IPS DF 6.9 (cell line): Measurements from ENCODE around the gene NAA35.
A peak's percentile ranks its signal among the peaks of the same experiment; 100 is the strongest.
"Not testable (repeated sequence)": the region's sequence is repeated elsewhere in the genome, so short reads cannot be mapped to it uniquely, and the experiment has no call there.

Experiments
- DNase-seq: peaks from one replicate; pipeline ENCODE4 v3.0.0-alpha.2; 2013; ENCODE audit warnings: low read depth, low spot score
- H3K27ac ChIP-seq: one replicate; pipeline ENCODE4 v1.5.1; 2013; ENCODE audit warnings: low read length, control low read depth
- H3K27me3 ChIP-seq: 2 replicates; pipeline ENCODE4 v1.6.1; 2013; ENCODE audit warnings: mild to moderate bottlenecking, low read length; ENCODE audit not compliant: control insufficient read depth, insufficient read depth
- H3K36me3 ChIP-seq: 2 replicates; pipeline ENCODE4 v1.6.1; 2013; ENCODE audit warnings: low read length; ENCODE audit not compliant: control insufficient read depth, insufficient read depth
- H3K4me1 ChIP-seq: 2 replicates; pipeline ENCODE4 v1.6.1; 2013; ENCODE audit warnings: low read length; ENCODE audit not compliant: control insufficient read depth, insufficient read depth
- H3K4me3 ChIP-seq: 2 replicates; pipeline ENCODE4 v1.5.1; 2013; ENCODE audit warnings: mild to moderate bottlenecking, low read length
- H3K9me3 ChIP-seq: 2 replicates; pipeline ENCODE4 v1.6.1; 2013; ENCODE audit warnings: low read length, inconsistent platforms; ENCODE audit not compliant: control insufficient read depth, insufficient read depth
- WGBS: extraction: QIAGEN DNeasy Blood & Tissue Kit; methylation state at CpG from one replicate; pipeline ENCODE4 v1.1.7; 2013; ENCODE audit warnings: mixed read lengths, missing lambda C conversion rate; ENCODE audit not compliant: insufficient read length, insufficient coverage; 5-methylcytosine and 5-hydroxymethylcytosine counted together

The NAA35 gene

DNA sequence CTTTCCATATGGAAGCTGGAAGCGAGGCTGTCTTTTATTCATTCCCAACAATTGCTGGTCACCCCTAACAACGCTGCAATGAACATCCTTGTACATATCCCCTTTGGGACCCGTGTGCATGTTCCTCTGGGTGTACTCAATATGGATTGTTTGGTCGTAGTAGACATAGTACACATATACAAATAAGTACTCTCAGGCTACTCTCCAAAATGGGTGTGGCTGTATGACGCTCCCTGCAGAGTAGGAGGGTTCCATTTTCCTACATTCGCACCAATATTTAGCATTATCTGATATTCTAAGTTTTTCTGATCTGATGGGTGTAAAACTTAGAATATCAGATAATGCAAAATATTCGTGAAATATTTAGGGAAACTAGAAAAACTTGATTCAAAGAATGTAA lies 23.2 kb upstream of the NAA35 start:
- DNase-seq = no peak
- Histone ChIP-seq H3K9me3 (no peaks in the 10 kb centered on the region), H3K4me3 (no peak overlapping the region), H3K36me3 (no peaks in the 10 kb centered on the region), H3K4me1 (no peaks in the 10 kb centered on the region), H3K27ac (no peak overlapping the region), H3K27me3 (no peaks in the 10 kb centered on the region)
- no CpG with 5 or more reads among the region's 7 CpGs for WGBS

- Histone ChIP-seq H3K4me3 (no peak overlapping the region), H3K36me3 (no peaks in the 10 kb centered on the region), H3K9me3 (no peaks in the 10 kb centered on the region), H3K4me1 (no peaks in the 10 kb centered on the region), H3K27ac (no peak overlapping the region), H3K27me3 (no peaks in the 10 kb centered on the region)
- WGBS = no CpG with 5 or more reads among the region's 5 CpGs
- no peak for DNase-seq
Measured at GRCh38 chr9:85925493-85925892, 15.5 kb upstream of the NAA35 start.

DNA sequence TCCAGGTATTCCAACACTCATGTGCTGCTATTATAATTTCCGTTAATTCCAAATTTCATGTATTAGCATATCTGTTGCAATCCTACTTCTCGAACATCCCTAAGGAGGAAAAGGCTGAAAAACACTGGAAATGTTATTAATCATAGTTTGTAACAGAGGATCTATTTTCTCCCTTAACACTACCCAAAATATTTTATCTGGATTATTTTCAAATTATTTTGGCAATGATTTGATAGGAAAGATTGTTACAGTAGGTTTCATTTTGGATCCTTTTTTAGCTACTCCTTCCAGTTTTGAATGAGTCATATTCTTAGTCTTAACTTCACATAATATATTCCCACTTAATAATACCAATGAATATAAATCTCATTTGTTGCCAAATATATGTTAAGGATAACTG lies 13.9 kb upstream of the NAA35 start:
- Histone ChIP-seq H3K4me1 (no peaks in the 10 kb centered on the region), H3K27me3 (no peaks in the 10 kb centered on the region), H3K9me3 (no peaks in the 10 kb centered on the region), H3K36me3 (no peaks in the 10 kb centered on the region), H3K27ac (no peak overlapping the region), H3K4me3 (no peak overlapping the region)
- no CpG with 5 or more reads among the region's 2 CpGs for WGBS
- no peak for DNase-seq

GRCh38 chr9:85931495-85931894 lies 9.5 kb upstream of the NAA35 start:
- H3K27me3 ChIP-seq = no peaks in the 10 kb centered on the region
- H3K27ac ChIP-seq = no peak overlapping the region
- no peaks in the 10 kb centered on the region for H3K9me3 ChIP-seq
- no peak overlapping the region for H3K4me3 ChIP-seq
- H3K36me3 ChIP-seq = no peaks in the 10 kb centered on the region
- DNase-seq = no peak
- no CpG with 5 or more reads among the region's 2 CpGs for WGBS
- no peaks in the 10 kb centered on the region for H3K4me1 ChIP-seq

GRCh38 chr9:85935950-85936349 lies 5.0 kb upstream of the NAA35 start:
- DNase-seq, H3K27ac ChIP-seq, H3K27me3 ChIP-seq, H3K4me1 ChIP-seq, H3K36me3 ChIP-seq, H3K9me3 ChIP-seq, H3K4me3 ChIP-seq: not testable (repeated sequence)
- no CpG with 5 or more reads among the region's 14 CpGs for WGBS

DNA sequence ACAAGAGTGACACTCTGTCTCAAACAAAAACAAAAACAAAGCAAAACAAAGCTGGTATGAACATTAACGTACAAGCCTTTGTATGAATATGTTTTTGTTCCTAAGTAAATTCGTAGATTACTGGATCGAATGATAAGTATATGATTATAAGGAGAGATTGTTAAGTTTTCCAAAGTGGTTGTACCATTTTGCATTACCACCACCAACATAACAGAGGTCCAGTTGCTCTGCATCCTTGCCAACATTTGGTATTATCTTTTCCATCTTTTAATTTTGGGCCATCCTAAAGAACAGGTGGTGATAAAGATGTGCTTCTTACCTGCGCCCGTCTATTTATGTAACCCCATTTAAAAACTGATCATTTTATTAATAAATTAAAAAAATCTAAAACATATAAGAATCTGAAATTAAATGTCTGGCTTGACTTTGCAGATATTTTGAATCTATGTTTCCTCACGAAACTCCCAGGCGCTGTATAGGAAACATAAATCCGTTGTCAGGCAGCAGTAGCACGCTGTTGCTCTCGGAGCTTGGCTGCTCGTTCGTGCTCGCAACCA lies 593 bp upstream of the NAA35 start:
- no peaks in the 10 kb centered on the region for H3K4me1 ChIP-seq
- no peak for DNase-seq
- no peaks in the 10 kb centered on the region for H3K27me3 ChIP-seq
- H3K36me3 ChIP-seq = peaks cover 6% of the 10 kb centered on the region; the same call in 1 of the 2 replicates
- no peaks in the 10 kb centered on the region for H3K9me3 ChIP-seq
- WGBS = 100% methylated on average over 2 of the region's 13 CpGs
- no peak overlapping the region for H3K27ac ChIP-seq
- H3K4me3 ChIP-seq = peak overlapping the region; percentile 69; the same call in 1 of the 2 replicates

DNA sequence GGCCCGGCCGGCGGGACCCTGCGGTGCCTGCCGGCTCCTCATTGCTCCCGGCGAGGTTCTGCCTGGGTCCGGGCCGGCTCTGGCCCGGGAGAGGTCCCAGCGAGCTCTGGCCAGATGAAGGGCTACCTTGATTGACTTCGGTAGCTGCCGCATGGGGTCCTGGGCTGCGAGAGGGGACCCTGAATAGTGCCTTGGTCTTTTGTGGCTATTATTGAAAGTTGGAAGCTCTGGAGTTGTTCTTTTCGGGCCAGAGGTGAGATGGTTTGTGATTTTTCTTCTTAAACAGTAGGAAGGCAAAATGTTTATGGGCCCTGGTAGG lies 635 bp downstream of the NAA35 start:
- no CpG with 5 or more reads among the region's 15 CpGs for WGBS
- Histone ChIP-seq H3K27ac (no peak overlapping the region), H3K36me3 (peaks cover 6% of the 10 kb centered on the region; the same call in 1 of the 2 replicates)

GRCh38 chr9:85941966-85942912 lies 1.3 kb downstream of the NAA35 start:
- Histone ChIP-seq H3K27me3 (no peaks in the 10 kb centered on the region), H3K4me1 (no peaks in the 10 kb centered on the region), H3K9me3 (no peaks in the 10 kb centered on the region), H3K27ac (no peak overlapping the region), H3K4me3 (peak overlapping the region; percentile 99; the same call in 1 of the 2 replicates), H3K36me3 (peaks cover 6% of the 10 kb centered on the region; the same call in 1 of the 2 replicates)
- WGBS = no CpG with 5 or more reads among the region's 8 CpGs
- no peak for DNase-seq

More for the DNA sequence above, 635 bp downstream of the NAA35 start:
- Histone ChIP-seq H3K4me3 (peak overlapping the region; percentile 99), H3K4me1 (no peaks in the 10 kb centered on the region), H3K9me3 (no peaks in the 10 kb centered on the region), H3K27me3 (no peaks in the 10 kb centered on the region)
- DNase-seq = no peak

GRCh38 chr9:85942913-85943709 lies 2.2 kb downstream of the NAA35 start:
- H3K4me3 ChIP-seq = no peak overlapping the region
- H3K27me3 ChIP-seq = no peaks in the 10 kb centered on the region
- H3K9me3 ChIP-seq = no peaks in the 10 kb centered on the region
- peaks cover 6% of the 10 kb centered on the region; the same call in 1 of the 2 replicates for H3K36me3 ChIP-seq
- no peak overlapping the region for H3K27ac ChIP-seq
- no CpG with 5 or more reads among the region's 3 CpGs for WGBS
- no peaks in the 10 kb centered on the region for H3K4me1 ChIP-seq
- DNase-seq = no peak

DNA sequence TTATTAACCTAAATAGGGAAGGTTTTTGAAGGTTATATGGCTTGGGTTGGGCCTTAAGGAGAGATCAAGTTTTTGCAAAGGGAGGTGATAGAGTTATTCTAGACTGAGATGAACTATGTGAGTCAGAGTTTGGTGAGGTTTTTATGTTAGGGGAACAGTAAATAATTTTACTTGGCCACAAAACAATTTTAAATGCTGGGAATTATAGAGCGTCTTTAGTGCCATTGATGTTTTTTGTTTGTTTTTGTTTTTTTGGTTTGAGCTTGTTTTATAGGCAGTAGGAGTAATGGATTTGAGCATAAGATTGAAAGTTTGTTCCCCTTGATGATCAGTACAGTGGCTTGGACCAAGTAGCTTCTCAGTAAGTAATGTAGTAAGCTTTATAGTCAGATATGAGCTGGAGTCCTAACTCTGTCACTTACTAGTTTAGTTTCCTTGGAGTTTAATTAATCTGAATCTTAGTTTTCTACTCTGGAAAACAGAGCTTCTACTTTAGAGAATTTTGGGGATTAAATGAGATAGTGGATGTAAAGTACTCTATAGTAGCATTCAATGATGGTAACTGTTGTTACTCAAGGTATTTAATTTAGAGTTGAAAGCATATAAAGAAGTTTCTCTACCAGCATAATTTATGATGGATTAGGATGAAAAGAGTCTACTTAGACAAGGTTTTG lies 2.9 kb downstream of the NAA35 start:
- 100% methylated on average over 1 of the region's 1 CpG for whole genome bisulfite sequencing
- Histone ChIP-seq H3K27me3 (no peaks in the 10 kb centered on the region), H3K27ac (no peak overlapping the region), H3K9me3 (no peaks in the 10 kb centered on the region), H3K4me3 (no peak overlapping the region), H3K36me3 (peaks cover 6% of the 10 kb centered on the region; the same call in 1 of the 2 replicates), H3K4me1 (no peaks in the 10 kb centered on the region)
- no peak for DNase-seq
